Measurements from ENCODE around the gene AP2S1.
"Not testable (repeated sequence)": the region's sequence is repeated elsewhere in the genome, so short reads cannot be mapped to it uniquely, and the experiment has no call there.

The AP2S1 gene

DNA sequence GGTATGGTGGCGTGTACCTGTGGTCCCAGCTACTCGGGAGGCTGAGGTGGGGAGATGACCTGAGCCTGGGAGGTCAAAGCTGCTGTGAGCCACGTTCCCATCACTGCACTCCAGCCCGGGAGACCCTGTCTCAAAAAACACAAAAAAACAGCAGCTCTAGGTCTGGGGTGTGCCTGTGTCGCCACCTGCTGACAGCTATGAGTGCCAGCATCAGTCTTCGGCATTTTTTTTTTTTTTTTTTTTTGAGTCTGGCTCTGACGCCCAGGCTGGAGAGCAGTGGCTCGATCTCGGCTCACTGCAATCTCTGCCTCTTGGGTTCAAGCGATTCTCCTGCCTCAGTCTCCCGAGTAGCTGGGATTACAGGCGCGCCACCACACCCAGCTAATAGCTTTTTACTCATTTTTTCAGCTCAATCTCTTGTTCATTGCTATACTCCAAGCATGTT lies 10.1 kb downstream of the AP2S1 start:
- DNase-seq: peak; percentile 80

DNA sequence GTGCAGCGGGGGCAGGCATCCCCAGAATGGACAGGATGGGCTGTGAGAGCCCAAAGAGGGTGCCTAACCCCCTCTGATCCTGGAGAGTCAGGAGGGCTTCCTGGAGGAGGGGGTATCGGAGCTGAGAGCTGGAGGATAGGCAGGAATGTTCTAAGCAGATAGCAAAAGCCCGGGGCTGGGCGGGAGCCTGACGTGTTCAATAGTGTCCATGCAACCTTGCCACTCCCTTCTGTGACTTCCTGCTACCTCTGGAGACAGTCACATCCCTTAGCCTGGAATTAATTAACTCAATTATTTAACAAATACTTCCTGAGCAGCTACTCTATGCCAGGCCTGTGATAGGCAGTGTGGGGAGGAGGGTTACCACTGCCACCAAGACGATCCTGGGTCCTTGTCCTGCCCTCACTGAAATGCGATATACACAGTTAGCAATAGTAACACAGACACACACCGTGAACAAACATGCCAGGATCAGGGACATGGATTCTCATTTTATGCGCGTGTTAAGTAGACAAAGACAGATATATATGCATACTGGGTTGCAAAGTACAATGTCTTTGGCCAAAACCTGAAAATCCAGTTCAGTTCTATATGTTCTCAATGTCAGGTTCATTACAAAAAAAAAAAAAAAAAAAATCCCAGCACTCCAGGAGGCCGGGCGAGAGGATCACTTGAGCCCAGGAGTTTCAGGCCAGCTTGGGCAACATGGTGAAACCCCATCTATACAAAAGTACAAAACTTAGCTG lies 10.7 kb downstream of the AP2S1 start:
- no peak for DNase-seq

DNA sequence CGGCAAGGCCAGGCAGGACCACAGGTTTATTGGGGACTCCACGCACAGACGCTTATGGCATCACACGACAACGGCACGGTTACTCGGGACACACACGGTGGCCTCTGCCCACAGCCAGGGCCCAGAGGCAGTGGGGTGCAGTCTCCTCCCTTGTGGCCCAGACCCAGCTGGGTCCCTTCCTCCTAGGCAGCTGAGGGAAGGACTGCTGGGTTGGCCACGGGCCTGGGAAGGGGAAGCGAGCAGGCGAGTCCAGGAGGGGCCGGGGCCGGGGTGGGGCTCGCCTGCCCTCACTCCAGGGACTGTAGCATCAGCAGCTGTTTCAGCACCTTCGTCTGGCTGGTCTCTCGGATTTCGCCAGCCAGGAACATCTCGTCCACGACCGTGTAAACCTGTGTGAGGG lies 12.5 kb downstream of the AP2S1 start:
- DNase-seq: no peak

DNA sequence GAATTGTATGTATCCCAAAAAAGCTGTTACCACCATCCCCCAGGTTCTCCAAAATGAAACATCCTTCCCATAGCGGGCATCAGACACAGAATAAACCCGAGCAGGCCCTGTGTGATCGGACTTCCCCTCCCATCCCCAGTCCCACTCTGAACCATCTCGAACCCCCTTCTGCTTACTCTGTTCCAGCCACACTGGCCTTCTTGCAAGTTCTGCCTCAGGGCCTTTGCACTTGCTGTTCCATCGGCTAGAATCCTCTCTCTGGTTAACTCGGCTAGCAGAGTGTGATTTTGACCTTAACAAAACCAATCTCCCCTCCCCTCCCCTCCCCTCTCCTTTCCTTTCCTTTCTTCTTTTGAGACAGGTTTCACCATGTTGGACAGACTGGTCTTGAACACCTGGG lies 15.7 kb downstream of the AP2S1 start:
- DNase-seq: no peak

DNA sequence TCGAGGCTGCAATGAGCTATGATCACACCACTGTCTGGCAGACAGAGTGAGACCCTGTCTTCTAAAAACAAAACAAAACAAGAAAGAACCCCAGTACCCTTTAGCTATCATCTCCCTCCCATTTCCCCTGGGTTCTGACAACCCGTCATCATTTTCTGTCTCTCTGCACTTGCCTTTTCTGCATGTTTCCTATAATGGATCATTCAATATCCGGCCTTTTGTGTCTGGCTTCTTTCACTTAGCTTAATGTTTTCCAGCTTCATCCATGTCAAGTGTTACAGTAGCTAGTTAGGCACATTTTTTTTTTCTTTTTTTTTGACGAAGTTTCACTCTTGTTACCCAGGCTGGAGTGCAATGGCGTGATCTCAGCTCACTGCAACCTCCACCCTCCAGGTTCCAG lies 16.5 kb downstream of the AP2S1 start:
- DNase-seq: no peak

DNA sequence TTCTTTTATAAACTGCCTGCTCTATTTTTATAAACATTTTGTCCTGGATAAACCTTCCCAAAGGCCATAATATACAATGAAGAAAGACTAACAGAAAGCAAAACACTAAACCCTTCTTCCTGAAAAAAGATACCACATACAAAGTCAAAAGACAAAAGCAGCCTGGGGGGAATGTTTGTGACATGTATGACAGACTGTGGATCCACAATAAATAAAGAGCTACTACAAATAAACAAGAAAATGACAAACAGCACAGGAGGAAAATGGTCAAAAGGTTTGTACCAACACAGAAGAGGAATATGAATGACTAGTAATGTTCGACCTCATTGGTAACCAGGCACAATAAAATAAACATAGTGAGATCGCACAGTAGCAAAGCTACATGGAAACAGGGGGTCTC lies 19.8 kb downstream of the AP2S1 start:
- no peak for DNase-seq

DNA sequence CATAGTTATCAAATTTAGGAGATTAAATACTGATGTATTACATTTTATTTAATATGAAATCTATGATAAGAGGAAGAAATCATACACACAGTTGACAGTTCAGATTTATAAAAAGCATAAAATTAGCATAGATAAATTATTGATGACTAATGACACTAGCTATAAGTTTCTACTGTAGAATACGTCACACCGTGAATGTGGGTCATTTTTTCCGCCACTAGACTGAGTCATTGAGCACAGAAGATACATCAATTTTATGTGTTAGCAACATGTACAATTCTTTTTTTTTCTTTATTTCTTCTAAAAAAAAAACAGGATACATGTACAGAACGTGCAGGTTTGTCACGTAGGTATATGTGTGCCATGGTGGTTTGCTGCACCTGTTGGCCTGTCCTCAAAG lies 22.2 kb downstream of the AP2S1 start:
- no peak for DNase-seq

DNA sequence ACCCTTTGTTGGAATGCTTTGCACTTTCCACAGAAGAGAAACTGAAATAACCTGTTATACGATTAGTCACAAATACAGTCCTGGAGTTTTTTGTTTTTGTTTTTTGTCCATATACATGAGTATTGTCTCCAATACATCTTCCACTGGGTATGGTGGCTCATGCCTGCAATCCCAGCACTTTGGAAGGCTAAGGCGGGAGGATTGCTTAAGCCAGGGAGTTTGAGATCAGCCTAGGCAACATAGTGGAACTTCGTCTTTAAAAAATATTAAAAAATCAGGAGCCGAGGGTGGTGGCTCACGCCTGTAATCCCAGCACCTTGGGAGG lies 25.0 kb downstream of the AP2S1 start:
- DNase-seq: no peak

DNA sequence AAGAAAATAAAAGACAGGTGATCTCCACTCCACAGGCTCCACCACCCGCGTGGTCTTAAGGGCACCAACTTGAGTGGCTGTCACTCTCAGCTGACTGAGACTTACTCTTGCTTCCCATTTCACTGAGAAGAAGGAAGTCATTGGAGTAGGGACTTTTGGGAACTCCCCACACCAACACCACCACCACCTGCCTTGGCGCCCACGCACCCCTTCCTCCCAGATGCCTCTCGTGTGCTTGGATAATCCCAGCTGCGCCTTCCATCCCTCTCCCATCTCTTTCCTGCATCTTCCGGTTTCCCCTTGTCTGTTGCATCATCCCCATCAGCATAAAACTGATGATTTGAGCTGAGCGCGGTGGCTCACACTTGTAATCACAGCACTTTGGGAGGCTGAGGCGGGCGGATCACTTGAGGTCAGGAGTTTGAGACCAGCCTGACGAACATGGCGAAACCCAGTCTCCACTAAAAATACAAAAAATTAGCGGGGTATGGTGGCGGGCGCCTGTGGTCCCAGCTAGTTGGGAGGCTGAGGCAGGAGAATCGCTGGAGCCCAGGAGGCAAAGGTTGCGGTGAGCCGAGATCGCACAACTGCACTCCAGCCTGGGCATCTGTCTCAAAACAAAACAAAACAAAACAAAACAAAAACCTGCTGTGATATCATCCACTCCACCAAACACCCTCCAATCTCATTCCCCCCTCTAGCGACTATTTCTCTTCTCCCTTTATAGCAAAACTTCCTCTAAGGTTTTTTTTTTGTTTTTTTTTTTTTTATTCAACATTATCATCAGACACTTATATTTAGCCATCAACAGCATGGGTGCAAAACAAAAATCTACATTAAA lies 25.5 kb downstream of the AP2S1 start:
- no peak for DNase-seq

DNA sequence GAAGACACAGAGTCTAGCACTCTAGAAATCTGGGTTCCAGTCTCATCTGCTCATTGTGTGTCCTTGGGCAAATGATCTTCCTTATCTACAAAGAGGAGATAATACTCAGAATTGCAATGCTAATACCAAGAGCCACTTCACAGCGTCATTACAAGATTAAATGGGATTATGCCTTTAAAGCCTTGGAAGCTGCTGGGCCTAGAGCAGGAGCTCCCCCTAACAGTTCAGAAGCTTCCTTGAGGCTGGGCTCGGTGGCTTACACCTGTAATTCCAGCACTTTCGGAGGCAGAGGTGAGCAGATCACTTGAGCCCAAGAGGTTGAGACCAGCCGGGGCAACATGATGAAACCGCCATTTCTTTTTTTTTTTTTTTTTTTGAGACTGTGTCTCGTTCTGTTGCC lies 27.6 kb downstream of the AP2S1 start:
- no peak for DNase-seq

DNA sequence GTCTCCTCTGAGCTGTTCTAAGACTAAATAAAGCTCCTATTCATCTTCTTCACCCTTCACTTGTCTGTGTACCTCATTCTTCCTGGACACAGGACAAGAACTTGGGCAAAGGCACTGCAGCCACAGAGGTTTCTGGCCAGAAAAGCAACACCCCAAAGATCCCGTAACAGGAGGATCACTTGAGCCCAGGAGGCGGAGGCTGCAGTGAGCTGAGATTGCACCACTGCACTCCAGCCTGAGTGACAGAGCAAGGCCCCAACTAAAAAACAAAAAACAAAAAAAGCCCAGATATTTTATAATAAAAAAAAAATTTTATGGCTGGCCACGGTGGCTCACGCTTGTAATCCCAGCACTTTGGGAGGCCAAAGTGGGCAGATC lies 28.2 kb downstream of the AP2S1 start:
- DNase-seq: not testable (repeated sequence)

DNA sequence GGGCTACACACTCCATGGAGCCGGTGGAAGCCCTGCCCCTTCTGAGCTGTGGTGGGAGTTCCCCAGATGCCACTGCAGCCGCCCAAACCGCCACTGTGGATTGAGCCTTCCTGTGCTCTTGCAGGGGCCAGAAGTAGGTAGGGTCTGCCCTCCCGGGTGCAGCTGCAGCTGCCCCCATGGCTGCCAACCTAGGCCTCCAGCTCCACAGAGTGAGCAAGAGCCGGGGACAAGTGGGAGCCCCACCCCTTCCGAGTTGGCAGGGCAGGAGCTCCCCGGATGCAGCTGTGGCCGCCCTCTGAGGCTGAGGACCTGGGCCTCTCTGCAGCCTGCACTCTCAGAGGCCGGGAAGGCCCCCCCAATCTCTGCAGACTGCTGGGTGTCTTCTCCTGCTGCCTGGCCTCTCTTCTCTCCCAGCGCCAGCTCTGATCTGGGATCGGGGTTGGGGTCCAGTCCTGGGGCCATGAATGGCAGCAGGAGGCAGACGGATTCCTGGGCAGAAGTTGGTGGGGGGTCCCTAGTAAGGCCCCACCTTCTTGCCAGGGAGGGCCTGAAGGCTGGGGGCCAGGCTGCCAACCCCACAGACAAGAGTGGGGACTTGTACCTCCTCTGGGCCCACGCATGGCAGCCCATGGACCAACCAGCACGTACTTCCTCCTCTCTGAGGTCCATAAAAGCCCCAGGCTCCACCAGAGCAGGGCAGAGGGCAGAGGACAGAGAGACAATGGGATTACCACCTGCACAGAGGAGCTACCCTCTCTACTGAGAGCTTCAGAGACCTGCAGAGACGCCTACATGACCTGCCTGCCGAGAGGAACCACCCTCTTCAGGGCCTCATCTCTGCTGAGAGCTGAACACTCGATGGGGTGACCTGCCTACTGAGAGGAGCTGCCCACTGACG lies 28.9 kb downstream of the AP2S1 start:
- DNase-seq: no peak

DNA sequence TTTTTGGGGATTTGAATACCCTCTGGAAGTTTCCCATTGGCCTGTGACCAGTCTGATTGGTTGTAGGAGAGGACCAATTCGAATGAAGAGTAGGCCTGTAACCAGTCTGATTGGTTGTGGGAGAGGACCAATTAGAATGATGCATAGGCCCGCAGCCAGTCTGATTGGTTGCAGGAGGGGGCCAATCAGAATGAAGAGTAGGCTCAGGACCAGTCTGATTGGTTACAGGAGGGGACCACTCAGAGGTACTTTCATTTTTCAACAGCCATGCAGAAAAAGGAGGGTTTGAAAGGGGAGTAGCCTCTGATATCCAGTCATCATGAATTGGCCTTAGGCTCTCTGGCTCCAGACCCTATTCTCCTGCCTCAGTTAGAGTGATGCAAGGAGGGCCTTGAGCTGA lies 31.8 kb downstream of the AP2S1 start:
- peak; percentile 38 for DNase-seq

DNA sequence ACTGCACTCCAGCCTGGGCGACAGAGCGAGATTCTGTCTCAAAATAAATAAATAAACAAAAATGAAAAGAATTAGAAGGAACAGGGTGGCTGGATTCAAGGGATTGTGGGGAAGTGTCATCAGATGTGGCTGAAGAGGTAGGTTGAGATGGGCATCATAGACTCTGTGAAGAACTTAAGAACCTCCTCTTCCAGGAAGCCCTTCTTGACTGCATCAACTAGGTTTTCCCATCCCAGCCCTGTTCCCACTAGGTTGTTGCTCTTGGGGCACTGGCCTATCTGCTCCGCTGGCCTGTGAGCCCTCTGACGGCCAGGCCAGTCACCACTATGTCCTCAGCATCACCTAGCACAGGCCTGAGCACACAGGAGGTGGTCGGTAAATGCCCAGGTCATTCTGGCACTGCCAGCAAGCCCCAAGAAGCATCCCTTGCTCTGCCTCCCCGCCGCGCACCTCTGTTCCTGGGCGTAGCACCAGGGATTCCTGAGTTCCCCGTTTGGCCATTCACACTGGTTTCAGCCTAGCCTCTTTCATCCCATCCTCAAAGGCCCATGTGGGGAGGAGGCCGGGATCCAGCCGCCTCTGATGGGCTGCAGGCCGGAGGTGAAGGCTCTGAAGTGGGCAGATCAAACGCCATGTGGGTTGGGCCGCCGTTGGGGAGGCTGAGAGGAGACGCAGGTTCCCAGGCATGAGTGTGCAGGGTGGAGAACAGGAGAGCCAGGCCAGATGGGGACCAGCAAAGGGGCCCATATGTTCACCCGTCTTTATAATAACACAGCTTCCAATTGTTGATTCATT lies 34.6 kb downstream of the AP2S1 start:
- DNase-seq: no peak

DNA sequence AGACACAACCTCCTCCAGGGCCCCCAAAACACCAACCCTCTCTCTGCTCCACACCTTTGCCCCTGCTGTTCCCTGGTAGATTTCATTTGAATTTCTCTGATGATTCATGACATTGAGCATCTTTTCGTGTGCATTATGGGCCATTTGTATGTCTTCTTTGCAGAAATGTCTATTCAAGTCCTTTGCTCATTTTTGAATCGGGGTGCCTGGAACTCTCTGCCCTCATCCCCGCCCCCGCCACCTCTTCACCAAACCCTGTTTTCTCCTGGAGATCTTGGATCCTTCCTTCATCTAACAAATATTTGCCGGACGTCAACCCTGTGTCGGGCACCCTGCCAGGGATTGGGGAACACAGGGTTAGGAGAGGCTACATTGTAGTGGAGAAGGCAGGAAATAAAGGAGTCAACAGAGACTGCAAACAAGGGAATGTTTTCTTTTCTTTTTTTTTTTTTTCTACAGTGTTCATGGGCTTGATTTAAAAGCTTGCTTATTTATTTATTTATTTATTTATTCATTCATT lies 36.7 kb downstream of the AP2S1 start:
- DNase-seq: peak; percentile 54

DNA sequence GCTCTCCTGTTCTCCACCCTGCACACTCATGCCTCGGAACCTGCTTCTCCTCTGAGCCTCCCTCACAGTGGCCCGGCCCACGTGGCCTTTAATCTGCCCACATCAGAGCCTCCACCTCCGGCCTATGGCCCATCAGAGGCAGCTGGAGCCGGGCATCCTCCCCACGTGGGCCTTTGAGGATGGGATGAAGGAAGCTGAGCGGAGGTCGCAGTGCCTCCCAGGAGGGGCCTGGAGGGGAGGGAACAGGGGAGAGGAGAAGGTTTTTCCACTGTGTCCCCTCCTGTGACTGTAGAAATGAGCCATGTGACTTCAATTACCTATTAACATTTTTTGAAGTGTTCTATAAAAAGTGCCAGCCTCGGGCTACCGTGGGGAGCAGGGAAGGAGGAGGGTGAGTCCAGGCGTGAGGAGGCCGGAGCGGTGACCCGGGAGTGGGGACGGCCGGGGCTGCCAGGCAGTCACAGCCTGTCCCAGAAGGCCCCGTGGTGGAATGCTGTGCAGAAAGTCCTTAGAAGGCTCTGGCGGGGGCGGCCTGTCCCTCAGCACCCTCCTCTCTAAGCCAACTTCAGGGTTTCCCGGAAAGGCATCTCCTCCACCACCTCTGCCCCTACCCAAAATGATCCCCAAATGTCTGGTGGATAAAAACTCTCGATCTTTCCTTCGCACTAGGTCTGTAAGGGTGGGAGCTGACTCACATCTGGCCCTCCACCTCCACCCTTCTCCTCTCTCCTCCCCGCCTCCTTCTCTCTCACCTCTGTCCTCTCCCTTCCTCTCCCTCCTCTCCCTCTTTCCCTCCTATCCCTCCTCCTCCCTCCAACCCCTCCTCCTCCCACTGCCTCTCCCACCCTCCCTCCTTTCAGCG lies 37.4 kb downstream of the AP2S1 start:
- no peak for DNase-seq

DNA sequence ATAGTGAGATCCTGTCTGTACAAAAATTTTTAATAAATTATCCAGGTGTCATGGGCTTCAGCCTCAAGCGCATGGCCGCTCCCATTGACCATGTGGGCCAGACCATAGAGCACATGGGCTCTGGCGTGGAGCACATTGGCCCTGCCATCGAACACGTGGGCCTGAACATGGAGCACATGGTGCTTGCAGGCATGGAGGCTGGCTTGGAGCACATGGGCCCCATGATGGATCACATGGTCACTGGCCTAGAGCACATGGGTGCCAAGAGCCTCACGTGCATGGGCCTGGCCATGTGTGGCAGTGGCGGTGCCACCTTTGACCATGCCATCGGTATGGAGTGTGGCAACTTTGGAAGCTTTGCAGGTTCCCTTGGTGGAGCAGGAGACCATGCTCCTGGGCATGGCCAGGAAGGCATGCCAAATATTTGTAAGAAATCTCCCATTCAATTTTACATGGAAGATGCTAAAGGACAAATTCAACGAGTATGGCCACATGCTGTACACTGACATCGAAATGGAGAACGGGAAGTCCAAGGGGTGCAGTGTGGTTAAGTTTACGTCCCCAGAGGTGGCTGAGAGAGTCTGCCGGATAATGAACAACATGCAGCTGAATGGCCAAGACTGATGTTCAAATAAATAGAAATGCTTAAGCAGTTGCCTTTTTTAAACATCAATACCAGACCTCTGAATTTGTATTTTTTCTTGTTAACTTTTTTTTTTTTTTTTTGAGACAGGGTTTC lies 40.9 kb downstream of the AP2S1 start:
- no peak for DNase-seq

DNA sequence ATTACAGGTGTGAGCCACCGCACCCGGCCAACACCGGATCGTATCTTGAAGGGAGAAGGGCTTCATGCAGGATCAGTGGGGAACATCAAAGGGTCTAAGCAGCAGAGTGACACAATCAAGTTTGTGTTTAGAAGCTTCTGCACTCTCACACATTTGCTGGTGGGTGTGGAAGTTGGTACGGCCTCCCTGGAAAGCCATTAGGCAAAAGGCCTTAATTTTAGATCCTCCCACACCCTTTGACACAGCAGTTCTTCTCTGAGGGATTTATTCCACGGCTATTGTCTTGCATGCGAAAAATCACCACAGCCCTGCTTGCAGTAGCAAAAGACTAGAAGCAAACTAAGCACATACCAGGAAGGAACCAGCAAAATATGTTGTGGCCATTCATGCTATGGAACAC lies 44.0 kb downstream of the AP2S1 start:
- DNase-seq: no peak

DNA sequence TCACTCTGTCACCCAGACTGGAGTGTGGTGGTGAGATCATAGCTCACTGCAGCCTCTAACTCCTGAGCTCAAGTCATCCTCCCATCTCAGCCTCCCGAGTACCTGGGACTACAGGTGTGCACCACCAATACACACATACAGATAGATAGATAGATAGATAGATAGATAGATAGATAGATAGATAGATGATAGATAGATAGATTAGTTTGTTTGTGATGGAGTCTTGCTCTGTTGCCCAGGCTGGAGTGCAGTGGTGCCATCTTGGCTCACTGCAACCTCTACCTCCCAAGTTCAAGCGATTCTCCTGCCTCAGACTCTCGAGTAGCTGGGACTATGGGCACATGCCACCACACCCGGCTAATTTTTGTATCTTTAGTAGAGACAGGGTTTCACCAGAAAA lies 46.2 kb downstream of the AP2S1 start:
- DNase-seq: not testable (repeated sequence)

DNA sequence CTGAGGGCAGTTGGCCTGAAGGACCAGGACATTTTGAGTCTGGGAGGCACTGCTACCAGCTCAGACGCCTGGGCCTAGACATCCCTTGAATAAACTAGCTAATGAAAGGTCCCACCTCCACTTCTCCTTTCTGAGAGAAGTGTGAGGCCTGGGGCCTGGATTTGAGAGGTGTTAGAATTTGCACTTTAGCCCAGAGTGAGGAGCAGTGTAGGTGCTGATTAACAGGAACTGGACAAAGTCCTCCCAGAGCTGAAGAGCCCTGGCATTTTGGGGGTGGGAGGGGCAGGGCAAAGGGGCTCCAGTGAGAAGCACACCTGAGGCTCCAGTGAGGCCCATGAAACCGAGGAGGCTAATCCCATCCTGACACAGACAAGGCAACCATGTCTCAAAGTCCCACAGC lies 47.1 kb downstream of the AP2S1 start:
- no peak for DNase-seq

Measured in fibroblast of skin of scalp (primary cell).